Uterus (tissue), 2 donors: ENCODE measurements around the gene DLG4.

Experiments
- POLR2A ChIP-seq, 2 donors: fragments of 450-650 bp; IDR thresholded peaks; one replicate each; pipeline ENCODE4 v1.6.1; 2016; ENCODE audit warnings: antibody characterized with exemption in 2 of 2, mild to moderate bottlenecking in 1 of 2, moderate library complexity in 1 of 2
- TF ChIP-seq, protein P1 (sequence below), 4 experiments: fragments of 200-600 bp in 2 of 4; fragments of 450-650 bp in 2 of 4; sonication (generic) in 2 of 4; IDR thresholded peaks; one replicate each; pipeline ENCODE4 v1.5.1; 2016 to 2019; ENCODE audit warnings: antibody characterized with exemption in 4 of 4, mild to moderate bottlenecking in 2 of 4, moderate library complexity in 1 of 4

DNA sequence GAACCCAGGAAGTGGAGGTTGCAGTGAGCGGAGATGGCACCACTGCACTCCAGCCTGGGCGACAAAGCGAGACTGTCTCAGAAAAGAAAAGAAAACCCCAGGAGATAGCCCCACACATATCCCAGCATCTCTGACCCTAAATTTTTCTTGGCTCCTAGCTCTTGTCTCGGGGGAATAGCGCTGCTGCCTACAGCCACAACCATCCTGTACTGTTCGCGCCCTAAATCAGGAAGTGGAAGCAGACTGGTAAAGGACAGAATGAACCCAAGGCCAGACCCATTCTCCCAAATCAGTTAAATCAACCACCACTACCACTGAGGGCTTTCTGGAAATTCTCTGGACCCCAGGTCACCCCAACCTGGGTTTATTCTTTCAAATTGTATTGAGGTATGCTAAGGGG, 30.2 kb upstream of the DLG4 start:
- TF ChIP-seq, protein P1, sequence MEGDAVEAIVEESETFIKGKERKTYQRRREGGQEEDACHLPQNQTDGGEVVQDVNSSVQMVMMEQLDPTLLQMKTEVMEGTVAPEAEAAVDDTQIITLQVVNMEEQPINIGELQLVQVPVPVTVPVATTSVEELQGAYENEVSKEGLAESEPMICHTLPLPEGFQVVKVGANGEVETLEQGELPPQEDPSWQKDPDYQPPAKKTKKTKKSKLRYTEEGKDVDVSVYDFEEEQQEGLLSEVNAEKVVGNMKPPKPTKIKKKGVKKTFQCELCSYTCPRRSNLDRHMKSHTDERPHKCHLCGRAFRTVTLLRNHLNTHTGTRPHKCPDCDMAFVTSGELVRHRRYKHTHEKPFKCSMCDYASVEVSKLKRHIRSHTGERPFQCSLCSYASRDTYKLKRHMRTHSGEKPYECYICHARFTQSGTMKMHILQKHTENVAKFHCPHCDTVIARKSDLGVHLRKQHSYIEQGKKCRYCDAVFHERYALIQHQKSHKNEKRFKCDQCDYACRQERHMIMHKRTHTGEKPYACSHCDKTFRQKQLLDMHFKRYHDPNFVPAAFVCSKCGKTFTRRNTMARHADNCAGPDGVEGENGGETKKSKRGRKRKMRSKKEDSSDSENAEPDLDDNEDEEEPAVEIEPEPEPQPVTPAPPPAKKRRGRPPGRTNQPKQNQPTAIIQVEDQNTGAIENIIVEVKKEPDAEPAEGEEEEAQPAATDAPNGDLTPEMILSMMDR (IDR thresholded peaks at IDR 0.05), result no peak
- TF ChIP-seq POLR2A (IDR thresholded peaks at IDR 0.05), result no peak
